GM19395 (cell line): ENCODE results near the gene SERPINA5.
"Not testable (repeated sequence)": the region's sequence is repeated elsewhere in the genome, so short reads cannot be mapped to it uniquely, and the experiment has no call there.

Experiments used
- ATAC-seq: cut with Tn5 transposase; IDR thresholded peaks from one replicate; pipeline ENCODE4 v1.9.1; 2021; ENCODE audit warnings: mild to moderate bottlenecking, moderate library complexity; ENCODE audit not compliant: unreplicated experiment

The SERPINA5 gene

DNA sequence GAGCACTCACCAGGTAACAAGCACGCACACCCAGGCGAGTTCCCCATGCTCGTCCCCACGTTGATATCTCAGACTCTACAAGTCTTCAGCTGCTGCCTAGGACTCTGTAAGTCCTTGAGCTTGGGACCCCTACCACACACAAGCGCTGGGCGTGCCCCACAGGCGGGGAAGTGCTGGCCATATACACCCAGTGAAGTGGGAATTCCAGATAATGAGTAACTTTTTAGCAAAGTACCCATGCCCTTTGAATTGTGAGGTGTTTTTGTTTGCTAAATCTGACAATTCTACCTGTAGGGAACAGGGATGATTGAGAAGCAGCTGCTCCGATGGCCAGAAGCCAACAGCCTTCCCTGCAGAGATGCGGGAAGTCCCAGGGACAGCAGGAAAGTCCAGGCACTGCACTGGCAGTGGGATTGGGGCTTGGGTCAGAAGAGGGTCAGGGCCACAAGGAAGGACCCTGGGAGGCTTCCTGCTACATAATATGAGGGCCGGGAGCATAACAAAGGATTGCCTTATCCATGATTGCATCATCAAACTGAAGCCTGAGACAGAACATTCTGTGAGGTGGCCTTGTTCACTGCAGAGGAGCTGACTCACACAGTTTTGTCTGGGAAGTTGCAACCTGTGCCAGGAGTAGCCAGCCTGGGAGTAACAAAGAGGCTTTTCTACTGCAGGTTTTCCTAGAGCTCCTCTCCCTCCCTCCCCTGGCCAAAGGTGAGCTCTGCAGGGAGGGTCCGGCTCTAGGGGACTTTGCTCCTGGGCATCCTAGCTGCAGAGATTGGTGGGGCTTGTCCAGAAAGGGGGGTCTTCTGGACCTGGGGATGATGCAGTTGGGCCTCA is 17.8 kb downstream of the SERPINA5 start:
- no peak for ATAC-seq

DNA sequence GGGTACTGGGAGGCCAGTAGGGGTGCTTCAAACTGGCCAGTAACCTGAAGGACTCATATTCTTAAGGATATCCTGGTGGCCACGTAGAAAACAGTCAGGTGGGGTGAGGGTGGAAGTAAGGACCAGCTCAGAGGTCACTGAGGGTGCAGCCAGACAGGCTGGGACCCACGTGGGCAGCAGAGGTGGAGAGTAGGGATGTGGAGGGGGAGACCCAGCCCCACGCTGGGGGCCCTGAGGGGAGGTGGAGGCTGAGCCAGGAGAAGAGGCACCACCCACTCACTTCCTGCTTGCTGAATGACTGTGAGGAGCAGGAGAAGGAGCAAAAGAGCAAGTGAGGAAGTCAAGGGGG is 18.4 kb downstream of the SERPINA5 start:
- ATAC-seq = no peak

DNA sequence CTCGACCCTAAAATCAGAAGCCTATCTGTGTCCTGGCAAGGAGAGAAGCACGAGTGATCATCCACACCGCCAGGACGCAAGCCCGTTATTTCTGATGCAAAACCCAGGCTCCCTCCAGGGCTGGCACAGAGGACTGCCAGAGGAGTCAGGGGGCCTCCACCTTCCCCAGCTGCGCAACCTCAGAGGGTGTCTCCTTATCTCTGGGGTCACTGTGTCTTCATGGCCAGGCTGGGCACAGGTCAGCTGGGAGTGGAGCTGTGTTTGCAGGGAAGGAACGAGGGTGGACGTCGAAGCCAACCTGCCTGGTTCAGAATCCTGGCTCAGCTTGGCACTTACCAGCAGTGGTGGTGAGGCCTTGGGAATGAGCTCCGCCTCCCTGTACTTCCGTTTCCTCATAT is 18.9 kb downstream of the SERPINA5 start:
- no peak for ATAC-seq

DNA sequence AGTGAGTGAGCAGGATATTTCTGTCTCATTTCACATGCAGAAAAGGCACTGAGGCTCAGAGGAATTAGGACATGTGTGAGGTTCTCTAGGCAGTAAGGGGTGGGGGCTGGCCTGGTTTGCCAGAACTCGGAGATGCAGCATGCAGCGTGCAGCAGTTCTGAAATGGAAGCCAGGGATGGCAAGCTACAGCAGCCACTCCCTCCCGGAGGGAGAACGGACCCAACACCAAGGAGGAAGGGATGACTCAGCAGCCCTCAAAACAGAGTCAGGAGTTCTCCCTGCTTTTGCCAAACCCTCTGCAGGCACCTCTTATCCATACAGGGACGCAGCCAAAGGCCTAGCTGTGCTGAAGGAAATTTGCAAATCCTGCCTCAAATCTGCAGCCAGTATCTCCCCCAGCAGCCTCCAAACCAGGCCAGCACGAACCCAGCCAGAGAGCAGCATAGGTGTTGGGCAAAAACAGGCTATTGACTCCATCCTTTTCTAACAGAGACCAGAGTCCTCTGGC is 20.7 kb downstream of the SERPINA5 start:
- ATAC-seq = no peak

DNA sequence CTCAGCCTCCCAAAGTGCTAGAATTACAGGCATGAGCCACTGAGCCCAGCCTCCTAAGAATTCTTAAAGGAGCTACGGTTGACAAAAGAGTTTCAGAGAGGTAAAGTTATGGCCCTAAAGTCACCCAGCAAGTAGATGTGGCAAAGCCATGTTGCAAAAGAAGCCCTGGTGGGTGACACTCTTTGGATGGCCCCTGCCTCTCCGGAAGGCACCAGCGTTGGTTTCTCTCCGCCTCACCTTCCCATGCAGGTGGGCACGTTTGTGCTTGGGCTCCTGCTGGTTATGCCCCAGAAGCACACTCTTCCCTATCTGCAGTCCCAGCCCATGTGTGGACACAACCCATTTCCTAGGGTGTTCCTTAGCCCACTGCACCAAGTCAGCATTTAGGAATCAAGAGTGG is 21.5 kb downstream of the SERPINA5 start:
- no peak for ATAC-seq

DNA sequence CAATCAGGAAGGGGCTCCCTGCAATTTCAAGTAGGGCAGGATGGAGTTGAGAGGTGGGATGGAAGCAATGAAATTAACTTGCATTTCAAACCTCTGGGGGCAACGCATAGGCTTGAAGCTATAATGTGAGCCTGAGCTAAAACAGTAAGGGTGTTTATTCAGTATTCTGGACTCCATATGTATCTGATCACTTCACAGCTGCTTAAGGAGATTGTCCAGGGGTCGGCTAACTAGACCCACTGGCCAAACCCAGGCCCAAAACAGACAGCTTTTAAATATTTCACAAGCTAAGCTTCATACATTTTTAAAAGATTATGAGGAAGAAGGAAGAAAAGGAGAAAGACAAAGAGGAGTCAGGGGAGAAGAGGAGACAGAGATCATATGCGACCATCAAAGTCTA is 24.1 kb downstream of the SERPINA5 start:
- ATAC-seq = no peak

DNA sequence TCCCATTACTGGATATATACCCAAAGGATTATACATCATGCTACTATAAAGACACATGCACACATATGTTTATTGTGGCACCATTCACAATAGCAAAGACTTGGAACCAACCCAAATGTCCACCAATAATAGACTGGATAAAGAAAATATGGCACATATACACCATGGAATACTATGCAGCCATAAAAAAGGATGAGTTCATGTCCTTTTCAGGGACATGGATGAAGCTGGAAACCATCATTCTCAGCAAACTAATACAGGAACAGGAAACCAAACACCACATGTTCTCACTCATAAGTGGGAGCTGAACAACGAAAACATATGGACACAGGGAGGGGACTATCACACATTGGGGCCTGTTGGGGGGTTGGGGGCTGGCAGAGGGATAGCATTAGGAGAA is 27.7 kb downstream of the SERPINA5 start:
- ATAC-seq = not testable (repeated sequence)

DNA sequence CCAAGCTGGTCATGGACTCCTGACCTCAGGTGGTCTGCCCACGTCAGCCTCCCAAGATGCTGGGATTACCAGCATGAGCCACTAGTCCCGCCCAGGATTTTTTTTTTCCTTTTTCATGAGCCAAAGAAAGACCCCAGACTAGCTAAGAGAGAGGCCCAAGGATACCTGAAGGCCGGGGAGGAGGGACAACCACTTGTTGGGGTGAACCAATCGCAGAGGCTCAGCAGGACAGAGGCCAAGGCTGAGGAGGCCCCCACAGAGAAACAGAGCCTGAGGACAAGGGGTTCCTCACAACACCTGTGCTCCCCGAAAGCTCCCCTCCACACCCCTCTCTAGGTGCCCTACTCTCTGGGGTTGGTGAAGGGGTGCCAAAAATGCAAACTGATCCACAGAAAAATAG is 30.0 kb downstream of the SERPINA5 start:
- no peak for ATAC-seq

DNA sequence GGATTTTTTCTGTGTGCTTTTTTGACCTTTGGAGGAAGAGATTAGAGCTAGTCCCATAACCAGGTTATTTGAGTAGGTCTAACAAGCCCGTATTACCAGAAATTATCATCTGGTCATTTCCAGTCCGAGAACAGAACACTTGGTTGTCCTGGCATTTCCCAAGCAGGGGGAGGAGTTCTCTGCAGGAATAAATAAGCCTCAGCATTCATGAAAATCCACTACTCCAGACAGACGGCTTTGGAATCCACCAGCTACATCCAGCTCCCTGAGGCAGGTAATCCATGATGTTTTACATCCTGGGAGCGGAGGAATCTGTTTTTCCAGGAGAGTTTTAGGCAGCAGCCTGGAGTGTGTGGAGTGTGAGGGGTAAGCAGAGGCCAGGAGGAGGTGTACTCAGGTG is 30.9 kb downstream of the SERPINA5 start, which contains the start of gene SERPINA3:
Gene SERPINA3, plus strand, starts transcription at position 218 of the 400 bp plus-strand sequence. CDS start 2,051 bp downstream, outside the sequence.
- no peak for ATAC-seq

DNA sequence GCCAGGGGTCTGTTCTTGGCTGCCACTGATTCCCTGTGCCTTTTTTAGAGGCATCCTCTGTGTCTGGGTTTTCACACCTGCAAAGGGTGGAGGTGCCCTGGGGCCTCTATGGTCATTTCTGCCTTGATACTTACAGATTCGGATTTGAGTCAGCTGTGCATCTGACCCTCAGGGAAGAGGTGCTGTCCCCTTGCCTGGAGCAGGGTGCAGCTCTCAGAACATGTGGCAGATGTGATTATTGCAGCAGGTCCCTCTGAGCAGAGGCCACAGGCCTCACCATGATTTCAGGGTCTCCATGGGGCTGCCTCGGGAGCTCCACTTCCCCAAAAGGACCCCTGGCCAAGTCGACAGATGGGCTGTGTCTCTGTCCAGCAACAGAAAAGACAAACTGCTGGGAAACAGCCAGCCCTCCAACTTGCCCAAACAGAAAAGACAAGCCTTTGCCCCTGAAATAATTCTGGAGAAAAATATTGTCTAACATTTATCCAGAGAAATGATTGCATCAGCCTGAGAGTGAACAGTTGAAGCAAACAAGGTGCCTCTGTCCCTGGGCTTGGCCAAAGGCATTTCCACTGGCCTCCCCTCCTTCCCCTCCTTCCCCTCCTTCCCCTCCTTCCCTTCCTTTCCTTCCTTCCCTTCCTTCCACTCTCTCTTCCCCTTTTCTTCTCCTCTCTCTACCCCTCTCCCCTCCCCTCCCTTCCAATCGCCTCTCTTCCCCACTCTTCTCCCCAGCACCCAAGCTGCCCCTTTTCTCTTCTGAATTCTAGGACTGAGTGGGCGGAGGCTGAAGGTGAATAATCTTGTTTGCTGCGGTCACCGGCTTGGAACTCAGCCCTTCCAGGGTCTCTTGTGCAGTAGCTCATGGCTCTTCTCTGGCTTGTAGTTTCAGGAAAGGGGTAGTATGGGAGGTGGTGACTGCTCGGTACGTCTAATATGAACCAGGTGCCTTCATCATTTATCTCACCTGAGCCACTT is 31.6 kb downstream of the SERPINA5 start:
- ATAC-seq = no peak

DNA sequence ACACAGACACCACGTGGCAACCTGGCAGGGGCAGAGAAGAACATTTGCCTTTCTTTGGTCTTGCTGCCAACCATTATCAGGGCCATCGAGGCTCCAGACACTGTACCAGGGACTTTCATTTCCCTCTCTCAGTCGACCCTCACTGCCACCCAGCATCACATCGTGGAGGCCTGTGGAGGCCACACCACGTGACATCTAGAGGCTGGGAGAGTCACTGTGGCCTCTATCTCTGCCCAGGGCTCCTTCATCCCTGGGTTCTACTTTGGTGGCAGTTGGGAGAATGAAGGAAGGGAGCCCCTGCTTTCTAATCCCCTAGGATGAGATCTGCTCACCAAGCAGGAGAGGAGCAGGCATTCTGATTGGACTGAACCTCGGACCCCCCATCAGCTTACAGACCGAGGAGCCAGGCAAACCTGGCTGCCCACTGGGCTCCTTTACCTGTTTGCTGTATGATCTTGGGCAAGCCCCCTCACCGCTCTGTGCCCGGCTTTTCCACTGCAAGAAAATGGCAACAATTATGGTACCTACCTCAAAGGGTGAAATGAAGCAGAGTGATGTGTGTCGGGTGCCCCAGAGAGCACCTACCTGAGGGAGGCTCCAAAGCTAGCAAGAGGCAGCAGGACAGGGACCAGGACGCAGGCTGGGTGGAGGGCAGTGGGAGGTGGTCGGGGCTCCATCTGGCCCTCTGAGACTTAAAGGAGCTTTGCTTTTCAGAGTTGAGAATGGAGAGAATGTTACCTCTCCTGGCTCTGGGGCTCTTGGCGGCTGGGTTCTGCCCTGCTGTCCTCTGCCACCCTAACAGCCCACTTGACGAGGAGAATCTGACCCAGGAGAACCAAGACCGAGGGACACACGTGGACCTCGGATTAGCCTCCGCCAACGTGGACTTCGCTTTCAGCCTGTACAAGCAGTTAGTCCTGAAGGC is 32.8 kb downstream of the SERPINA5 start:
- ATAC-seq = no peak

DNA sequence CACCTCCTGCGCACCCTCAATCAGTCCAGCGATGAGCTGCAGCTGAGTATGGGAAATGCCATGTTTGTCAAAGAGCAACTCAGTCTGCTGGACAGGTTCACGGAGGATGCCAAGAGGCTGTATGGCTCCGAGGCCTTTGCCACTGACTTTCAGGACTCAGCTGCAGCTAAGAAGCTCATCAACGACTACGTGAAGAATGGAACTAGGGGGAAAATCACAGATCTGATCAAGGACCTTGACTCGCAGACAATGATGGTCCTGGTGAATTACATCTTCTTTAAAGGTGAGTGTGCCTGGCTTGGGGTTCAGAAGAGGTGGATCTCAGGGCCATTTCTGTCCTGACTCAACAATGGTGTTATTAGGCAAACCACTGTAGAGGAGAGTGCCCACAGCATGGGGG is 33.6 kb downstream of the SERPINA5 start:
- no peak for ATAC-seq

DNA sequence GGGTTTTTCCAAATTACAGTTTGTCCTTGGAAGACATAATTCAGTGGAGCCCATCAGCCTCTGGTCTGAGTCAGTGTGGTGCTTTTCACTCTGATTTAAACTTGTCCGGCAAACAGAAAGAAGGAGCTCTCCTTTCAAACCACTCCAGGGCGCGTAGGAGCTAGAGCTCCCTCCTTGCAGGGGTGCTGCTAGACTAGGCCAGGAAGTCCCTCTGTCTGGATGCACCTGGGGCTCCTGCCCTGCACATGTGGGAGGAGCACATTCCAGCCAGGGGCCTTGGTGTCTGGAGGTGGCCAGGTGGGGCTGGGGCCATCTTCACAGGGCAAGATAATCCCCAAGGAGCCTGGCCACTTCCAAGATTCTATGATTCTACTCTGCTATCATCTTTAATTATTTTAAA is 34.0 kb downstream of the SERPINA5 start:
- no peak for ATAC-seq

DNA sequence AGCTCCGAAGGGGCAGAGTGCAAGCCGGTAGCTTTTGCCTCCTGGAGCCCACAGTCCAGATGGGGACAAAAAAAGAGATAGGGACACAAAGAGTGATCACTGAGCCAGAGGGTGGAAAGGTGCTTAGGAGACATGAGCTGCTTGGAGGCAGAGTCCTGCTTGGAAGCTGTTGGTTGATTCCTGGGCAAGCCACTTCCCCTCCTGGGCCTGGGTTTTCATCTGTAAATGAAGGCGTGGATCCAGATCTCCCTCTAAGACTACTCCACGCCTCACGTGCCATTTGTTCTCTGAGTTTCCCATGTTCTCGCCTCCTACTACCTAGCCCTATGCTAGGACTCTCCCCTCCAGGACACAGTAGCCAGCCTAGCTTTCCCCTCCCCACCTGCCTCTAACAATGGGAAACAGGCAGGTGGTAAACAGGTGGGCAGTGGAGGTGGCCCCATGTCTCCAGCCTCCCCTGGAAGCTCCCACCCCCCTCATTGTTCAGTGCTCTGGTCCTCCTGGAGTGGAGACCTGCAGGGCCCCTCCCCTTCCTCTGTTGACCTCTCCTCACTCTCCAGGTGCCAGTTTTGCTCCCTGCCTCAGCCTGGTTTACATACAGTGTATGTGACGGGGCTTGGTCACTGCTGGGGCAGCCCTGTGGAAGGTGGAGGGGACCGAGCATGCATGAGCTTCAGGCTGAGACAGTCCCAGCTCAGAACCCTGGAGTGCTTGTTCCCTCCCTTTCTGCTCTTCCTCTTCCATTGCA is 34.8 kb downstream of the SERPINA5 start:
- ATAC-seq = no peak

DNA sequence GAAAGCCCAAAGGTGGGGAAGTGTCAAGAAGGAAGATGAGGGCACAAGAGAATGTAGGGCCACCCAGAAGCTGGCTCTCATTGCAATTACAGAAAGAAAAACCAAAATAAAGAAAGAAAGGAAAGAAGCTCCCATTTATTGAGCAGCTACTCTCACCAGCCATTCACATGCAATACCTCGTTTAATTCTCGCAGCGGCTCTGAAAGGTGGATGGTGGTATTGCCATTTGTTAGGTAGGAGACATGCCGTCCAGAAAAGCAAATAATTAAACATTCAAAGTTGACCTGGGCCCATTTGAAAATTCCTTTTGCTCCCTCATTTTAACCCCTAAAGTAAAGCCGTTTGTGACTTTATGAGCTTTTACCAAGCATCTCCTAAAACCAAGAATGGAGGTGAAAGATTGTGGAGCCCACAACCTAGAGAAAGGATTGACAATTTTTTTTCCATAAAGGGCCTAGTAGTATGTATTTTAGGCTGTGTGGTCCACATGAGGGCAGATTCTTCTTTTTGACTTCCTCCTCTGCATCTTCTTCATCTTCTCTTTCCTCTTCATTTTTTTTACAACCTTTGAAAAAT is 36.2 kb downstream of the SERPINA5 start:
- no peak for ATAC-seq

DNA sequence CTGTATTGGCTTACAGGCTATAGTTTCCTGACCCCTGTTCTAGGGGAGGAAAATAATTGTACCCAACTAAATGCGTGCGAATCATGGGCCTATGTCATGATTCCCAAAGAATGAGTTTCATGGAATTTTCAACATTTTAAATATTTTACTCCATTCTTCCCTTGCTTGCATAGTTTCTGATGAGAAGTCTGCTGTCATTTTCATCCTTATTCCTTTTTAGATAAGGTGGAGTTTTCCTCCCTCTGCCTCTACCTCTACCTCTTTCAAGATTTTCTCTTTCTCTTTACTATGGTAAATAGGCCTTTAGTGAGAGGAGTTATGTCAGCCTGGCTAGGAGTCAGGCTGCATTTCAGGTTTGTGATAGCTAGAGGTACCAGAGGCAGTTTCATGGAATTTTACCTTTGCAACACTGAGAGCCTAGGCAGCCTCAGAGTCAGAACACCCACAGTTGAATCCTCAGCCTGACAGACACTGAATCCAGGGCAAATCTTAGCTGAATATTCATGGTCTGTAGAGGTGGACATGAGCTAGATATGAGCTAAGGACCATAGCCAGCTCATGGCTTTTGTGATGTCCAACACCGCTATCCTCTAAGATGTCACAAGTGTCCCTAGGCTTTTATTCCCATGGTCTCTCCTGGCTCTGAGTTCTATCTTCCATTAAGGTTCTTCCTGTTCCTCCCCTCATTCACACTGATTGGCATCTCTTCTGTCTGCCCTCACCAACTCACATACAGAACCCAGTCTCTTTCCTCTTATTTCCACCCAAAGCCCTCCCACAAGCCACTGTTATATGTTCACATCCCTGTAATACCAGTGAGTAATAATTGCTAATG is 37.0 kb downstream of the SERPINA5 start:
- no peak for ATAC-seq

DNA sequence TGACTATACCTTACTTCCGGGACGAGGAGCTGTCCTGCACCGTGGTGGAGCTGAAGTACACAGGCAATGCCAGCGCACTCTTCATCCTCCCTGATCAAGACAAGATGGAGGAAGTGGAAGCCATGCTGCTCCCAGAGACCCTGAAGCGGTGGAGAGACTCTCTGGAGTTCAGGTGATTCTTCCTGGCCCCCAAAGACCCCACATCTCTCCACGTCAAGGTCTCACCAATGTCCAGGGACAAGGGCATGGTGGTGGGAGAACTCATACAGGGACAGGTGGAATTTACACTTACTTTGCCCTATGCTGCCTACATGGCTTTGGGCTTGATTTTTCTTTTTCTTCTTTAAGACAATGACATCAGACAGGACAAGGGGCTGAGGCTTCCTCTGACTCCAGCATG is 38.1 kb downstream of the SERPINA5 start:
- ATAC-seq = no peak

DNA sequence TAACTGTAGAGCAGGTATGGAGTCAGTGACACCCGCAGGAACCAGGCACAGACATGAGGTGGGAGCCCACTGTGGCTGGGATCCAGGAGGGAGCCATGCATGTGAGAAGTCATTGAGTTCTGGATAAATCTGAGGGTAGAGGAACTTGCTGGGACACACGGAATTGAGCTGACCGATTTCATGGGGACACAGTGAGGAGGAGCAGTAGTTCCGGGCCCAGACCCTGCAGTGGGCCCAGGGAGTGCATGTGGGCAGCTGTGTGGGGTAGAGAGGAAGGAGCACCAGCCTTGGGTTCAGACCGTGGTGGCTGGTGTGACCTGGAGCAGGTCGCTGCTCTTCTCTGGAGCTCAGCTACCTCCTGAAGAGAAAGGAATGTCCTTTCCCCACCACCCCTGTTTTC is 39.4 kb downstream of the SERPINA5 start:
- ATAC-seq = no peak
